Iris pigment epithelial cell (primary cell): ENCODE data around the gene TMEM221.
A peak's percentile ranks its signal among the peaks of the same experiment; 100 is the strongest.

ENCODE experiments used
- DNase-seq: peaks from one replicate; pipeline ENCODE4 v3.0.0-alpha.2; 2011; ENCODE audit warnings: low read depth

Gene TMEM221

DNA sequence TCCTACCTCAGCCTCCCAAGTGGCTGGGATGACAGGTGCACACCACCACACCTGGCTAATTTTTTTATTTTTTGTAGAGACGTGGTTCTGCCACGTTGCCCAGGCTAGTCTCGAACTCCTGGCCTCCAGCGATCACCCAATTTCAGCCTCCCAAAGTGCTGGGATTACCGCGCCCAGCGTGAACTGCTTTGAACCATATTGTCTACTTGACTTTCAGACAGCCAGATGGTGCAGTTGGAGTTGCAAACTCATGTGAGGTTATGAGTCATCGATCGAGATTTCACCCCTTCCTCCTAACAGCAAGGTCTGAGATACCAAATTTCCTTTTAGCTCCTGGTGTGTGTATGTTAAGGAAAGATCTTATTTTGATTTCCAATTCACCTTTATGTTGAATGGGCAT lies 24.6 kb upstream of the TMEM221 start:
- DNase-seq: peak; percentile 90

DNA sequence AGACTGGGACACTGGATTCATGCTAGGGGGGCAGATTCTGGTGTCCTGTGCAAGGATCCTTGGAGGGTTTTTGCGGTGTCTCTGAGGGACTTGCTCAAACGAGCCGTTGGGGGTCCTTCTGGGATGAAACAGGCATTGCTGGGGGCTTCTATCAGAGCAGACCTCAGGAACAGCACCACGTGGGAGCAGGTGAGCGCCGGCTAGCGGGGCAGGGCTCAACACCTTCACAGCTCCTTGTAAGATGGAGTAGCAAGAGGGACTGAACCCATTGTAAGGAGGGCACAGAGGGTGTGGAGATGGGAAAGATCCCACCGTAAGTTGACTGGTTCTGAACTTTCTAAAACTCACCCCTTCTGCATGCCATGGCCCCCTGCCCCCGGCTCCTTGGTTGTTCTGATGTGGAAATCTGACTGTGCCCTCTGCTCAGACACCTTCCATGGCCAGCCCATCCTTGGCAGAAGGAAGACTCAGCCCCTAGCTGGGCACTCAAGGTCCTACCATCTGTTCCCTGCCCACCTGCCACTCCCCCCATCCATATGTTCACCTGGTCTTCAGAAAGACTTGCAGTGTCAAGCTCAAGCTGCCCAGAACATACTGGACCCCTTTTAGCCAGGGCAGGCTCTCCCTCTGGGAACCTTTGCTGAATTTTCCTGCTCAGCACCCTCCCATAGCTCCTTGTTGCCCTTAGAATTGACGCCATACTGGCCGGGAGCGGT lies 23.1 kb upstream of the TMEM221 start:
- no peak for DNase-seq

DNA sequence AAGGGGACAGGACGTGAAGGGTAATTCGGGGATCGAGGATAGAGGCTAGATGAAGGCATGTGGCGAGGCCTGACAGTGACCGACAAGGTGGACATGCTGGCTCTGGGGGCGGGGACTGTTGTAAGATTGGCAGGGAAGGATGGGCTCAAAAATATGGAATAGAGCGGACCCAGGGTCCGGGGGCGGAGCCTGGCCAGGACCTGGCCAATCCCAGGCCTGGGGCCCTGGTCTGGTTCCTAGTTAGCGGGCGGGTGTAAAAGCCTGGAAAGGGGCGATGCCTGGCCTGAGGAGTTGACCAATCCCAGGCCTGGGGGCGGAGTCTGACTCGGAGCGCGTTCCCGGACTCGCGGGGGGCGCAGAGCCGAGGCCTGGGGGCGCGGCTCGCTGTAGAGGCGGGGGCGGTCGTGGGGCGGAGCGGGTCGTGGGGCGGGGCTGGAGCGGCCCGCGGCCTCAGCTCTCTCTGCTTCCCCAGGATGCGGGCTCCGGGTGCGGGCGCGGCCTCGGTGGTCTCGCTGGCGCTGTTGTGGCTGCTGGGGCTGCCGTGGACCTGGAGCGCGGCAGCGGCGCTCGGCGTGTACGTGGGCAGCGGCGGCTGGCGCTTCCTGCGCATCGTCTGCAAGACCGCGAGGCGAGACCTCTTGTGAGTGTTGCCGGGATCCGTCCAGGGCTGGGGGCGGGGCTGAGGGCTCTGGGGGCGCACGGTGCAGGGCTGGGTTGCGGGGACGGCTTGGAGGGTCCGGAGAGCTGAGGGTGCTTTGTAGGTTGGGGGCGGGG lies 21.8 kb upstream of the TMEM221 start, which contains the start of gene SLC27A1:
SLC27A1 (plus strand) TSS at position 457 of the 774 bp plus-strand sequence; CDS start at position 474, 17 bp downstream.
- DNase-seq: peak; percentile 99

DNA sequence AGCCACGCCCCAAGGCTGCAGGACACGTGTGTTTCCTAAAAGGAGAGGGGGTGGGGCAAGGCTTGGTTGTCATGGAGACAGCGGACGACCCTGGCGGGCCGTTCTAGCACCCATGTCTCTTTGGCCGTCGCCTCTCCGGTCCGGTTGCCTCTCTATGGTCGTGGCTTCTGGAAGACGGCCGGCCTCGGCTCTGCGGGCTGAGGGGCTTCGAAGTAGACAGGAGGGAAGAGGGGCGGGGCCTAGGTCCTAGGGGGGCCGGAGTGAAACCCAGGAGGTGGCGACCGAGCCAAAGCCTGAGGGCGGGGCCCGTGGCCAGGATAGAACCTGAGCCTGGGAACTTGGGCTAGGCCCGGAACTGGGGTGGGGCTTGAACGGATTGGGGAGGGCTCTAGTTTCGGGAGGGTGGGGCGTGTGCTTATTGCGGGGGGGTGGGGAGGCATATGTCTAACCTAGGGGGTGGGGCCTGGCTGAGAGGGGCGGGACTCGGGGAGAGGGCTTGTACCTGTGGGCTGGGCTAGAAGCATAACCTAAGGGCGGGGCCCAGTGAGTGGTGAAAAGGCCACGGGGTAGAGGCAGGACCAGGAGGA lies 21.1 kb upstream of the TMEM221 start:
- peak; percentile 94 for DNase-seq

DNA sequence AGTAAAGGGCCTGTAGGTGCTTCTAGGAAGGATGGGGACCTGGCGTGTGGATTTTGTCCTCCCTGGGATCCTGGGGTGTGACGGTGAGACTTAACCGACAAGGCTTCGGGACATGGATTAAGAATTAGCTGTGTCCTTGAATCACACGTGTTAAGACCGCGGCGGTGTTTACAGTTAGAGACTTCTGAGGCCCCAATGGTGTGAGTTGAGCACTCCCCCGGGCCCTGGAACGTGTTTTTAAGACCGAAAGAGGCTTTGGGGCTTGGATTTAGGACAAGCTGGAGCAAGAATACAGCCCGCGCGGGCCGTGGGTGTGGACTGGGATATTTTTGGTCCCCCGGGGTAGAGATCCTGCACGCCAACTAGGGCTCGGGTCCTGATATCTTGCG lies 20.6 kb upstream of the TMEM221 start:
- peak; percentile 36 for DNase-seq

DNA sequence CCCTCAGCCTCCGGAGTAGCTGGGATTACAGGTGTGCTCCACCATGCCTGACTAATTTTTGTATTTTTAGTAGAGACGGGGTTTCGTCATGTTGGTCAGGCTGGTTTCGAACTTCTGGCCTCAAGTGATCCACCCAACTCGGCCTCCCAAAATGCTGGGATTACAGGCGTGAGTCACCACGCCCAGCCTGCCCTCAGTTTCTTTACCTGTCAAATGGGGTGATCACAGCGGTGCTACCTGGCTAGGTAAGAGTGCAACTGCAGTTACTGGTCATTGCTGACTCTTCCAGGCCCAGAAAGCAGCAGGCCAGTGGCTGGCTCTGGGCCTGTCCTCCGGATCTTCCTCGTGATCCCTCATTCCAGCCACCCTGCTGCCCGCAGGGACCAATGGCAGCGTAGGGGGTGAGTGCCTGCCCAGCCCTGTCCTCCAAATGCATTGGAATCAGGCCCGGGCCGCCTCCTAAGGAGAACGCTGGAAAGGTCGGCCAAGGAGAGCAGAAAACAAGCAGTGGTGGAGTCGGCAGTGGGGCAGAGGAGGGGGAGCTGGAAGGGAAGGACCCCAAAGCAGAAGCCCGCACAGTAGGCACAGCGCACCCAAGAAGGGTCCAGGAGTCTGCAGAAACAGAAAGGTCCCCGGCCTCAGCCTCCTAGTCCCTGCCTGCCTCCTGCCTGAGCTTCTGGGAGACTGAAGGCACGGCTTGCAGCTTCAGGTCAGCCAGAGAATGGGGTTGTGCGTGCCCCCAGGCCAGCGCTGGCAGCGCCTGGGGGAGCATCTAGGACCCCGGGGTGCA lies 20.0 kb upstream of the TMEM221 start:
- DNase-seq: no peak

DNA sequence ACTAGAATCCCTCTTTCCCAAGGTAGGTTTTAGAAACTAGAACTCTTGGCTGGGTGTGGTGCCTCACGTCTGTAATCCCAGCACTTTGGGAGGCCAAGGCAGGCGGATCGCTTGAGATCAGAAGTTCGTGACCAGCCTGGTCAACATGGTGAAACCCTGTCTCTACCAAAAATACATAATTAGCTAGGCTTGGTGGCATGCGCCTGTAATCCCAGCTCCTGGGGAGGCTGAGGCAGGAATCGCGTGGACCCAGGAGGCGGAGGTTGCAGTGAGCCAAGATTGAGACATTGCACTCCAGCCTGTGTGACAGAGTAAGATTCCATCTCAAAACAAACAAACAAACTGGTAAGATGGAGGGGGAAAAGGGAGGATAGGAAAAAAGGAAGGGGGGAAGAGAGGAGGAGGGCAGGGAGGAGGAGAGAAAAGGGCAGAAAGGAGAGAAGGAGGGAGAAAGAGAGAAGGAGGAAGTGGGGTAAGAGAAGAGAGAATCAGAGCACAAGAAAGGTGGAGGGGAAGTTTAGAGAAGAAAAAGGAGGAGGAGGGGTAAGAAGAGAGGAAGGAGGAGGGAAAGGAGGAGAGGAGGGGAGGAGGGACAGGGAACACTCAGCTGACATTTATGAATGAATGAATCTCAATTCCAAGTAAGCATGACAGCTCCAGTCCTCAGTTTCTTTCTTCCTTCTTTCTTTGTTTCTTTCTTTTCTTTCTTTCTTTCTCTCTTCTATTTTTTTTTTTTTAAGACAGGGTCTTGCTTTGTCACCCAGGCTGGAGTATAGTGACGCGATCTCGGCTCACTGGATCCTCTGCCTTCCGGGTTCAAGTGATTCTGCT lies 19.2 kb upstream of the TMEM221 start:
- DNase-seq: no peak

DNA sequence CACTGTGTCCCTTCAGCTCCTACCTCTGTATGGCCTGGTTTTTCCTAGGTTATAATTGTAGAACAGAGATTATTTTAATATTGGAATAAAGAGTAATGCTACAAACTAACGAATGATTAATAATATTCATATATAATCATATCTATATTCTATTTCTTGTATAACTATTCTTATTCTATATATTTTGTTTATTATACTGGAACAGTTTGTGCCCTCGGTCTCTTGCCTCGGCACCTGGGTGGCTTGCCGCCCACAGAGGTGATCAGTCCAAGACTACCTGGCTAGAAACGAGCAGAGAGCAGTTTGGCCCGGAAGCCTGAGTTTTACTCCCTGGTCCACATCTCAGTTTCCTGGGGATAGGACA lies 18.0 kb upstream of the TMEM221 start:
- DNase-seq: no peak

DNA sequence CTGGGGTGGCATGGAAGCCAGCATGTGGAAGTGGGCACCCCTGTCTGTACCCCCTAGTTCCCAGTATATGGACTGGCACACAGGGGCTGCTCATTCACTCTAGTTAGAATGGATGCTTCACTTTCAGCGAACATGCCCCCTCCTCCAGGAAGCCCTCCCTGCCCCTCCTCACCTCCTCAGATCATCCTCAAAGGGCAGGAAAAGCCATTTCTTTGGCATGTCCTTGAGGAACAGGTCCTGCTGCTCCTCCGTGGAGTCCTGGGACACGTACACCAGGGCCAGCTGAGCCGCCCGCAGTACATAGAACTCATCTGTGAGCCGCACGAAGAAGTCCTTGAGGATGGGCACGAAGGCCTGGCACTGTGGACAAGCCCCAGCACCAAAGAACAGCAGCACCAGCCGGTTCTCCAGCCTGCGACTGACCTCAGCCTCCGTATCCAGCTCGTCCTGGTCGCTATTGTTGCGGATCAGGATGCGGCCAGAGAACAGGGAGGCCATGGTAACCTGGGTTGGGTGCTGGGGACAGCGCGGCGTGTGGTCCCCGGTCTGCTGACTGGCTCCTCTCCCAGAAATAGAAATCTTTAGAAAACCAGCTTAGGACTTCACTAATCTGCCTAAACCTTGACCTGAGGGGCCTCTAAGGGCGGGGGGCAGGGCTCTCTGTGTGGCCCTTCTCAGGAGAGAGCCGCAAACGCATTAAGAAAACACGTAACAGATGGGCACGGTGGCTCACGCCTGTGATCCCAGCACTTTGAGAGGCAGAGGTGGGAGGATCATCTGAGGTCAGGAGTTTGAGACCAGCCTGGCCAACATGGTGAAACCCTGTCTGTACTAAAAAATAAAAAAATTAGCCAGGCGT lies 12.1 kb upstream of the TMEM221 start, which contains the start of gene NXNL1:
NXNL1 (minus strand) TSS at position 555 of the 859 bp plus-strand sequence; CDS start at position 498, 57 bp downstream.
- no peak for DNase-seq

DNA sequence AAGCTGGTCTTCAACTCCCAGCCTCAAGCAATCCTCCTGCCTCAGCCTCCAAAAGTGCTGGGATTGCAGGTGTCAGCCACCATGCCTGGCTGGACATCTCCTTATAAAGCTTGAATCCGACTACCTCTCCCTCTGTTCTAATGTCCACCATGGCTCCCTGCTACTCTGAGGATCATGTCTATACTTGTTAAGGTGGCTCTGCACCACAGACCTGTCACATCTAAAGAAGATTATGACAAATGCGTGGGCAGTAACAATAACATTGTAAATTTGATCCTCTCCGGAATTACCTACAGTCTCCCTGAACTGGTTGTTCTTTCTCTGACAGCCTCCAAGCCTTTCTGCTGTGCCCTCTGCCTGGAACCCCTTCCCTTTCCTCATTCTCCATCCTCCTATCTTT lies 10.5 kb upstream of the TMEM221 start:
- no peak for DNase-seq

DNA sequence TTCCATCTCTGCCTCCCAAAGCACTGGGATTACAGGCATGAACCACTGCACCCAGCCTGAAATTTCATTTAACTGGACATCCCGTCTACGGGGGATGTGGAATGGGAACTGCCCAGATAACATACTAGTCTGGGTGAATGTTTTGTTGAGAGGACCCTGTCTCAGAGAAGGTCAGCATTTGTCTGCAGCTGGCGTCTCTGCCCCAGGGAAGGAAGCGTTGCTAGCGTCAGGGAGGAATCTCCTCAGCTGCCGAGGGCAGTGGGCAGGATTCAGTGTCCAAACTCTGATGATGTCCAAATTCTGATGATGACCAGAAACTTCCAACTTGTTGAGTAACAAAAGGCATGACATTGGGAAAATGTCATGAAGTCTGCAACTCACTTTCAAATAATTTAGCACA lies 9.1 kb upstream of the TMEM221 start:
- DNase-seq: no peak

DNA sequence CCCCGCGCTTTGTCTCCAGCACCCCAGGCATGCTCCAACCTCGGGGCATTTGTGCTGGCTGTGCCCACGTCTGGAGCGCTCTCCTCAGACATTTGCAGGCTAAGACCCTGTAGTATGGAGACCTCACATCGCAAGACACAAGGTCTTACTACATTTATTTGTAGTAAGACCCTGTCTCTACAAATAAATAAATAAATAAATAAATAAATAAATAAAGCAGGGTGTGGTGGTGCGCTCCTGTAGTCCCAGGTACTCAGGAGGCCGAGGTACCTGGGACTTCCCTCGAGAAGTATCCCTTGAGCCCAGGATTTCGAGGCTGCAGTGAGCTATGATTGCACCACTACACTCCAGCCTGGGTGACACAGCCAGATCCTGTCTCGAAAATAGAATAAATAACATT lies 7.7 kb upstream of the TMEM221 start:
- no peak for DNase-seq

DNA sequence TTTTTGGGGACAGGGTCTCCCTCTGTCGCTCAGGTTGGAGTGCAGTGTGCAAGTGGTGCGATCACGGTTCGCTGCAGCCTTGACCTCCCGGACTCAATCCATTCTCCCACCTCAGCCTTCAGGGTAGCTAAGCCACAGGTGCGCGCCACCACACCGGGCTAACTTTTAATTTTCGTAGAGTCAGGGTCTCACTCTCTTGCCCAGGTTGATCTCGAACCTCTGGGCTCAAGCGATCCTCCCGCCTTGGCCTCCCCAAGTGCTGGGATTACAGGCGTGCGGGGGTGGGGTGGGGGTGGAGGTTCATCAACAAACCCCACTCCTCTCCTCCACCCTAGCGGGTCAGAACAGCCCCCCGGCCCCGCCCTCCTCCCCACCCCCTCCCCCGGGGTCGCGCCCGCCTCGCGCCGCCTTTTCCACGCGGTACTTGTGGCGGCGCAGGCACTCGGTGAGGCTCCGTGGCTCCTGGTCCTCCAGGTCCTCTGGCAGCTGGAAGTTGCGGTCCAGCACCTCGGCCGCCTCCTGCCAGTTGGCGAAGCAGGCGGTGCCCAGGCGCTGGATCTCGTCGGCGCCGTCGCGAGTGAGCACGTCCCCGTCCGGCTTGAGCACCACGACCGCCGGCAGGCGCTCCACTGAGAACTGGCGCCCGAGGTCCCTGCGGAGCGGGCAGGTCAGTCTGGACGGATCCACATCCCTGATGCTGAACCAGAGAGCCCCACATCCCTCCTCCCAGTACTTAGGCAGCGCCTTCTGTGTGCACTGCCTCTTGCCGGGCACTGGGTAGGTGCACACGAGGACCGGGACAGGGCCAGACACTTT lies 7.0 kb upstream of the TMEM221 start:
- no peak for DNase-seq

DNA sequence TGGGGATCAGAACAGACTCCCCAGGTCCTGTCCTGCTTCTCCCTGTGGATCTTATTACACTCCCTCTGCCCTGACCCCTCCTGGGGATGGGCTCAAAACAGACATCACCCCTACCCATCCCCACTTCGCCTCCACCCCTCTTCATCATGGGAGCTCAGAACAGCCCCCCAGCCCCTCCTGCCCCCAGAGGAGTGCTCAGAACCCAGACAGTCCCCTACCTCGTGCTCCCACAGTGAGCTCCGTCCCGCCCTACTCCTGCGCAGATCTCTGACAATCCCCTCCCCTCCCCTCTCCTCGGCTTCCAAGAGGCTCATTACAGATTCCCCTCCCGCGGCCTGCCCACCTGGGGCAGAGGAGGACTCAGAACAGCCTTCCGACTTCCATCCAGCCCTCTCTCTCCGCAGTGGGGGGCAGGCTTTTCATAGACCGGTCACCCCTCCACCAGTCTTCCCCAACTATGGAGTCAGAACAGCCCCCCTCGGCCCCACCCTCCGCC lies 6.2 kb upstream of the TMEM221 start:
- DNase-seq: no peak

DNA sequence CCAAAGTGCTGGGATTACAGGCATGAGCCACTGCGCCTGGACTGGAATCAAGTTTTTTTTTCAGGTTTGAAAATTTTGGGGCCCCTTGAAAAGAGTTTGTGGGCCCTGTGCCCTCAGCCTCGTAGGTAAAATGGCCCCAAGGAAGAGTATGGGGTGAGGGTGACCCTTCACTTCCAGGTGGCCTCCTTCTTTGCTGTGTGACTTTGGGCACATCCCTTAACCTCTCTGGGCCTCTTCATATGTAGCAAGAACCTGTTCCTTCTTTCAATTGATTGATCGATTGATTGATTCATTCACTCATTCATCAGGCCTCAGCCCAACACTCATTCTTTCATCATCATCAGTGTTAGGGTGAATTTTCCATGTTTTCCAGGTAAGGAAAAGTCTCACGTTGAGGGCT lies 3.4 kb upstream of the TMEM221 start:
- no peak for DNase-seq

DNA sequence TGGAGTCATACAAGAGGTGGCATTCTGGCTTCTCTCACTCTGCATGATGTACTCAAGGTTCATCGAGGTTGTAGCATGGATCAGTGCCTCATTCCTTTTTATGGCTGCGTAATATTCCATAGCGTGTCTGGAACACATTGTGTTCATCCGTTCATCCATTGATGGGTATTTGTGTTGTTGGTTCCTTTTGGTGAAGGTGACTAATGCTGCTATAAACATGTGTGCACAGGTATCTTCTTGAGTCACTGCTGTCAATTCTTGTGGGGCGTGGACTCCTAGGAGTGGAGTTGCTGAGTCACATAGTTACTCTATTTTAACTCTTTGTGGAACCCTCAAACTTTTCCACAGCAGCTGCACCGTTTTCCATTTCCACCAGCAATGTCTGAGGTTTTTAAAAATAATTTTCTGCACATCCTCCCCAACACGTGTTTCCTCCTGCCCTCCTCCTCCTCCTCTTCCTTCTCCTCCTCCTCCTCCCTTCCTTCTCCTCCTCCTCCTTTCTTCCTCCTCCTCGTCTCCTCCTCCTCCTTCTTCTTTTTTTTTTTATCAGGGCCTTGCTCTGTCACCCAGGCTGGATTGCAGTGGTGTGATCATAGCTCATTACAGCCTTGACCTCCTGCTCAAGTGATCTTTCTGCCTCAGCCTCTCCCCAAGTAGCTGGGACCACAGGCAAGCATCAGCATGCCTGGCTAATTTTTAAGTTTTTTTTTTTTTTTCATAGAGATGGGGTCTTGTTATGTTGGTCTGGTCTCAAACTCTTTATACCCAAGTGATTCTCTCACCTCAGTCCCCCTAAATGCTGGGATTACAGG lies 2.0 kb upstream of the TMEM221 start:
- no peak for DNase-seq

DNA sequence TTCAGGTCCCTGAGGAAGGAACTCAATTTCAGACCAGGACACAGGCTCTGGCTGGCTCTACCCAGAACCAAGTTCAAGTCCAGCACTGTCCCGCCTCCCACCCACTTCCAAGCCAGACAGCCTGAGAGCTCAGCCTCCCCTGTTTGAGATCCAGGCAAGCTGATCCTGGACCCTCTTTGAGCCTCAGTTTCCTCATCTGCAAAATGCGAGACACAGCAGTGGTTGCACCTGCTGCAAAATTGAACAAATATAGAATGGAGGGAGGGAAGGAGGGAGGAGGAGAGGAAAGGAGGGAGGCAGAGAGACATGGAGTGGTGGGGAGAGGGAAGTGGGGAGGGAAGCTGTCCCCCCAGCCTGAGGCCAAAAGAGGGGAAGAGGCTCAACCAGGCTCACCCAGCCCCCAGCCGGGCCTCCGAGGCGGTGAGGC lies 751 bp downstream of the TMEM221 start:
- no peak for DNase-seq

DNA sequence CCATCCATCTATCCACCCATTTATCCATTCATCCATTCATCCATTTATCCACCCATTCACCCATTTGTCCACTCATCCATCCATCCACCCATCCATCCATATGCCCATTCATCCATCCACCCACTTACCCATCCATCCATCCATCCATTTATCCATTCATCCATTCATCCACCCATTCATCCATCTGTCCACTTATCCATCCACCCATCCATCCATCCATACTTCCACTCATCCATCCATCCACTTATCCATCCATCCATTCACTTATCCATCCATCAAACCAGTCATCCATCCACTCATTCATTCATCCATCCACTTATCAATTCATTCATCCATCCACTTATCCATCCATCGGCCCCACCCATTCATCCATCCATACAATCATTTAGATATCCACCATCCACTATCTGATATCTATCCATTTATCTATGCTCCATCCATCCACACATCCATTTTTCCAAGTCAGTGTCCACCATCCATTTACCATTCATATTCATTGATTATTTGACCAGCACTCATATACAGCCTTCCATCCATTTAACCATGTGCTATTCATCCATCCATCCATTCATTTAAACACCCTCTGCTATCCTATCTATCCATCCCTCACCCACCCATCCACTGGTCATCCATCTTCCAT lies 2.8 kb downstream of the TMEM221 start:
- DNase-seq: no peak
